Endodermal cell (in vitro differentiated cells): ENCODE measurements around the gene TRDN. TPM values are rescaled to one million over a fixed set of nuclear protein-coding genes. Genes with fewer than 3 reads are reported as not detected.

Experiments used
- DNase-seq: peaks from one replicate; pipeline ENCODE4 v3.0.0-alpha.2; 2017
- H3K27ac ChIP-seq: 2 replicates; pipeline ENCODE4 v1.5.1; 2013; ENCODE audit warnings: mild to moderate bottlenecking, low read depth, low read length, moderate library complexity
- H3K27me3 ChIP-seq: 2 replicates; pipeline ENCODE4 v1.6.1; 2013; ENCODE audit warnings: mild to moderate bottlenecking, low read length, moderate library complexity; ENCODE audit not compliant: insufficient read depth, control insufficient read depth, poor library complexity, severe bottlenecking
- H3K36me3 ChIP-seq: 2 replicates; pipeline ENCODE4 v1.7.0; 2013; ENCODE audit warnings: mild to moderate bottlenecking, low read length, moderate library complexity; ENCODE audit not compliant: control insufficient read depth, insufficient read depth
- H3K4me1 ChIP-seq: one replicate; pipeline ENCODE4 v1.7.0; 2013; ENCODE audit warnings: low read length; ENCODE audit not compliant: control insufficient read depth, insufficient read depth
- H3K4me3 ChIP-seq: 2 replicates; pipeline ENCODE4 v1.5.1; 2013; ENCODE audit warnings: mild to moderate bottlenecking, low read length, moderate library complexity
- H3K9ac ChIP-seq: 2 replicates; pipeline ENCODE4 v1.6.1; 2013; ENCODE audit warnings: mild to moderate bottlenecking, low read length, moderate library complexity; ENCODE audit not compliant: poor library complexity, severe bottlenecking; ENCODE audit errors: extremely low read depth
- H3K9me3 ChIP-seq: 2 replicates; pipeline ENCODE4 v1.6.1; 2013; ENCODE audit warnings: mild to moderate bottlenecking, low read length, moderate library complexity; ENCODE audit not compliant: control insufficient read depth
- H3K27ac Mint-ChIP-seq: 2 replicates; pipeline ENCODE4 v1.8.0; 2020; ENCODE audit warnings: mixed read lengths
- H3K27me3 Mint-ChIP-seq: 2 replicates; pipeline ENCODE4 v1.8.0; 2021; ENCODE audit warnings: mild to moderate bottlenecking, mixed read lengths; ENCODE audit not compliant: insufficient read depth
- H3K36me3 Mint-ChIP-seq: 2 replicates; pipeline ENCODE4 v1.8.0; 2020; ENCODE audit warnings: low read depth, mixed read lengths
- H3K4me1 Mint-ChIP-seq: 2 replicates; pipeline ENCODE4 v1.8.0; 2020; ENCODE audit warnings: mixed read lengths
- H3K4me3 Mint-ChIP-seq: 2 replicates; pipeline ENCODE4 v1.8.0; 2020; ENCODE audit warnings: mild to moderate bottlenecking, moderate library complexity, mixed read lengths
- H3K9me3 Mint-ChIP-seq: 2 replicates; pipeline ENCODE4 v1.8.0; 2020; ENCODE audit warnings: mild to moderate bottlenecking, mixed read lengths
- WGBS, 2 experiments: methylation state at CpG; one replicate each; pipeline versions ENCODE4 v1.1.5 to v1.1.7; 2013; ENCODE audit warnings: missing lambda C conversion rate in 2 of 2, mixed read lengths in 1 of 2; ENCODE audit not compliant: insufficient coverage in 1 of 2, insufficient read length in 1 of 2; 5-methylcytosine and 5-hydroxymethylcytosine counted together
- total RNA-seq, 2 donors: library from RNA; stranded (reverse); fragmentation: NEBNext Ultra II Directional in 1 of 2; extraction: Animal tissue kit (Norgen Biotek cat#: 25700) in 1 of 2; gene quantifications; 2 replicates in 1 of 2; 3 replicates in 1 of 2; pipeline ENCODE4 v1.2.1, GENCODE V29; 2021
- TF ChIP-seq, protein P1 (sequence below): fragments of 200-600 bp; sonication (generic); conservative IDR thresholded peaks from 2 replicates; pipeline ENCODE4 v1.5.0; 2021; ENCODE audit warnings: antibody characterized with exemption, mild to moderate bottlenecking

The TRDN gene
- total RNA-seq, 2 donors from 2014 or later, result 74.4 to 136 TPM

DNA sequence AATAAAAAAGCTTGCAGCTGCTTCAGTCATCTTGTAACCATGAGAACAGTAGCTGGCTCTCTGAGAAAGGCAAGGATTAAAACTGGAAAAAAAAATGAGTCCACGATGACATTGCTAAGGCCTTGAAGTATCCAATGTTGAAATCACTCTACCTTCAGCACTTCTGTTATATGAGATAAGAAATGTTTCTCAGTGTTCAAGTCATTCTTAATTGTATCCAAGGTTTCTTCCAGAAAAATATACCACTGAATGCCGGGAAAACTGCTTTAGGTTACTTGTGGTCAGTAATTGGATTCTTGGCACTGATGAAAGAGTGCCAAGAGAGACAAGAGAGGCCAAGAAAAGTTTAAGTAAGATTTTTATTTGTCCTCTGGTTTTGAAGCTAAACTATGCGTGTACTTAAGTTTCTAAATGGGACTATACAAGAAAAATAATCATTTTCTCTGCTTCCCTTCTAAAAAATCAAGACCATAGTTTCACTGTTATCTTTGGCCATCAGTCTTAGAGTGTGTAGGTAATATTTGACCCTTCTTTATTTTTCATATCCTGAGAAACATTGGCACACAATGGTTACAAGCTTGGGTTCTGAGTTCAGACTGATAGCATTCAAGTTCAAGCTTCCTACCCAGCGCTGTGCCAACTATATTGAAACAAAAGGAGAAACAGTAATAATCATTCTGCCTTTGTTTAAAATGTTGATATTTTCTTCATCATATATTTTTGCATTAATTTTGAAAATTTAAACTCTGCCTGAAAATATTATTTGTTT, 84.6 kb downstream of the TRDN start:
- 67 to 100% methylated on average over 2 to 4 of the region's 4 CpGs for WGBS, 2 experiments
- no peak overlapping the region for H3K4me3 Mint-ChIP-seq
- Histone ChIP-seq H3K9me3 (peaks cover 25% of the 10 kb centered on the region), H3K9ac (no peak overlapping the region), H3K27me3 (no peaks in the 10 kb centered on the region), H3K4me3 (no peak overlapping the region), H3K4me1 (peaks cover 7% of the 10 kb centered on the region), H3K36me3 (peaks cover 41% of the 10 kb centered on the region), H3K27ac (no peak overlapping the region)
- peaks cover 2% of the 10 kb centered on the region for H3K9me3 Mint-ChIP-seq
- TF ChIP-seq, protein P1, sequence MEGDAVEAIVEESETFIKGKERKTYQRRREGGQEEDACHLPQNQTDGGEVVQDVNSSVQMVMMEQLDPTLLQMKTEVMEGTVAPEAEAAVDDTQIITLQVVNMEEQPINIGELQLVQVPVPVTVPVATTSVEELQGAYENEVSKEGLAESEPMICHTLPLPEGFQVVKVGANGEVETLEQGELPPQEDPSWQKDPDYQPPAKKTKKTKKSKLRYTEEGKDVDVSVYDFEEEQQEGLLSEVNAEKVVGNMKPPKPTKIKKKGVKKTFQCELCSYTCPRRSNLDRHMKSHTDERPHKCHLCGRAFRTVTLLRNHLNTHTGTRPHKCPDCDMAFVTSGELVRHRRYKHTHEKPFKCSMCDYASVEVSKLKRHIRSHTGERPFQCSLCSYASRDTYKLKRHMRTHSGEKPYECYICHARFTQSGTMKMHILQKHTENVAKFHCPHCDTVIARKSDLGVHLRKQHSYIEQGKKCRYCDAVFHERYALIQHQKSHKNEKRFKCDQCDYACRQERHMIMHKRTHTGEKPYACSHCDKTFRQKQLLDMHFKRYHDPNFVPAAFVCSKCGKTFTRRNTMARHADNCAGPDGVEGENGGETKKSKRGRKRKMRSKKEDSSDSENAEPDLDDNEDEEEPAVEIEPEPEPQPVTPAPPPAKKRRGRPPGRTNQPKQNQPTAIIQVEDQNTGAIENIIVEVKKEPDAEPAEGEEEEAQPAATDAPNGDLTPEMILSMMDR, result no peak
- H3K36me3 Mint-ChIP-seq, result peaks cover 35% of the 10 kb centered on the region
- H3K27ac Mint-ChIP-seq, result no peak overlapping the region
- H3K4me1 Mint-ChIP-seq, result peaks cover 30% of the 10 kb centered on the region
- H3K27me3 Mint-ChIP-seq, result no peaks in the 10 kb centered on the region
- no peak for DNase-seq

DNA sequence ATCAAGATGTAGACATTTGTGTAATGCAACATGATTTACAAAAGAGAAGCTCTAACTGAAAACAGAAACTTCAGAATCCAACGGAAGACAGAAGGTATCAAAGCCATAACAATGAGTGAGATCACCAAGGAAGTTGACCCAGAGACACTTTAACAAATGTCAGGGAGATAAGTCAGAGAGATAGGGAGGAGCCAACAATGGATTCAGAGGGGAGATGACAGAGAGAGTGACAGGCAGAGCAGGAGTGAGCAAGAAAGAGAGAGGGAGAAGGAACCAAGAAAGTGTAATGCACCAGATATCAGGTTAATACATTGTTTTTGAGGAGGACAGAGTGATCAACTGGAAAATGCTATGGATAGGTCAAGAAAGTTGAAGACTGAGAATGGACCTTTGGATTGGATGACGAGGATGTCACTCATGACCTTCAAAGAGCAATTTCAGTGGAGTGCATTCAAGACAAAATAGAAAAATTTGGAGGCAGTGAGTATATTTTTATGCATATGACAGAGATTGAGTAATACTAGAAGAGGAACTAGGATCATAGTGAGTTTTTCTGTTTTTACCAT, 86.6 kb downstream of the TRDN start:
- DNase-seq, result no peak
- Histone ChIP-seq H3K4me3 (no peak overlapping the region), H3K27me3 (no peaks in the 10 kb centered on the region), H3K36me3 (peaks cover 43% of the 10 kb centered on the region), H3K4me1 (peaks cover 11% of the 10 kb centered on the region), H3K9me3 (peaks cover 21% of the 10 kb centered on the region), H3K27ac (no peak overlapping the region), H3K9ac (no peak overlapping the region)
- peaks cover 34% of the 10 kb centered on the region for H3K4me1 Mint-ChIP-seq
- TF ChIP-seq, protein P1, result no peak
- 62% methylated on average over 2 of the region's 2 CpGs for WGBS, 2 experiments
- H3K27me3 Mint-ChIP-seq, result no peaks in the 10 kb centered on the region
- no peak overlapping the region for H3K4me3 Mint-ChIP-seq
- H3K36me3 Mint-ChIP-seq, result peaks cover 27% of the 10 kb centered on the region
- H3K9me3 Mint-ChIP-seq, result peaks cover 2% of the 10 kb centered on the region
- H3K27ac Mint-ChIP-seq, result no peak overlapping the region

DNA sequence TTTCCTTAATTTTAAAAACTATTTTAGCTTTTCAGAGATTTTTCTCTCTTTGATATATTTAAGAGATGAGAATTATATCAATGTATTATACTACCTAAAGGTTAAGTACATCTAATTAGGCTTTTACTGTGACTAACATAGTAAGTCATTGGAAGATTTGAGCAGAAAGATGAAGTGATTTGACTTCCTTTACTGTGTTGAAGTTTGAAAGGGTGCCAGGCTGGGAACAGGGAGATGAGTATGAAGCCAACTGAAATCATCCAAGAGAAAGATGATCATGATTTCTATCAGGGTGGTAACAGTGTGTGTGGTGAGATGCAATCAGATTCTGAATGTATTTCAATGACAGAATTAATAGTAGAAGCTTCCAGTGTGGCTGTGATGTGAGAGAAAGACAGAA, 87.3 kb downstream of the TRDN start:
- Mint-ChIP-seq H3K9me3 (peaks cover 2% of the 10 kb centered on the region), H3K27ac (no peak overlapping the region), H3K27me3 (no peaks in the 10 kb centered on the region), H3K36me3 (peaks cover 22% of the 10 kb centered on the region), H3K4me1 (peaks cover 34% of the 10 kb centered on the region), H3K4me3 (no peak overlapping the region)
- TF ChIP-seq, protein P1, result no peak
- Histone ChIP-seq H3K36me3 (peaks cover 41% of the 10 kb centered on the region), H3K27me3 (no peaks in the 10 kb centered on the region), H3K9ac (no peak overlapping the region), H3K9me3 (peaks cover 15% of the 10 kb centered on the region), H3K4me1 (peaks cover 11% of the 10 kb centered on the region), H3K4me3 (no peak overlapping the region), H3K27ac (no peak overlapping the region)
- no peak for DNase-seq
